ENCODE measurements around the gene TENM3. TPM values are rescaled to one million over a fixed set of nuclear protein-coding genes. Genes with fewer than 3 reads are reported as not detected.

The TENM3 gene
- total RNA-seq, 1 donor from 2014 or later: 11.0 TPM

DNA sequence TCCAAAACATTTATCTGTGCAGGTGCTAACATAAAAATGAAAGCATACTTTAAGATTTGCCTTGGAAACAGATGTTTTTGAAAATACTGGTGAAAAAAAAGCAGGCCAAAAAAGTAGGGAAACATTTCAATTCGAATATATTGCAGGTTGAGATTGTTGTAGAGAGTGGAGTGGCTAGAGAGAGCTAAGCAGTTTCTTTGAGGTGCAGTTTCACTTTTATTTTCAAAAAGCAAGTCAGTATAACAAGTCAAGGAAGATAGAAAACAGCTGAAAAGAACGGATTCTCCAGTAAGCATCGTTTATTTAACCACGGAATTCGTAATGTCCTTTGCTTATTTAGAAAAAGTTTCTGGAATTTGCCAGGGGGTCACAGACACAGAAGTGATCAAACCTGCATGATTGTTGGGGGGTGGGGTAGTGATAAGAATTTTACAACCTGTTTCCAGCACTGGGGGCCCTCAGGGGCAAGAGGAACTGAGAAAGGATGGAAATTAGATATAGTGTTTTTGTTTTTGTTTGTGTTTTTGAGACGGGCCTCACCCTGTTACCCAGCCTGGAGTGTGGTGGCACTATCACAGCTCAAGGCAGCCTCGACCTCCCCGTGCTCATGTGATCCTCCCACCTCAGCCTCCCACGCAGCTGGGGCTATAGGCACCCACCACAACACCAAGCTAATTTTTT lies 175.0 kb downstream of the TENM3 start:
- intact Hi-C loops (cut with DNase I): no loop called here
- Histone ChIP-seq H3K36me3 (no peaks in the 10 kb centered on the region), H3K9me3 (no peaks in the 10 kb centered on the region), H3K27ac (no peak overlapping the region), H3K27me3 (no peaks in the 10 kb centered on the region), H3K4me1 (no peaks in the 10 kb centered on the region), H3K4me3 (no peak overlapping the region)
- DNase-seq (ENCODE audit: extremely low spot score in 2 of 2): no peak
- TF ChIP-seq POLR2A (IDR thresholded peaks at IDR 0.05) (no peak), POLR2AphosphoS5 (IDR thresholded peaks at IDR 0.05; ENCODE audit: insufficient read depth in 1 of 2, low read depth in 1 of 2) (no peak)
- TF ChIP-seq, protein P1, sequence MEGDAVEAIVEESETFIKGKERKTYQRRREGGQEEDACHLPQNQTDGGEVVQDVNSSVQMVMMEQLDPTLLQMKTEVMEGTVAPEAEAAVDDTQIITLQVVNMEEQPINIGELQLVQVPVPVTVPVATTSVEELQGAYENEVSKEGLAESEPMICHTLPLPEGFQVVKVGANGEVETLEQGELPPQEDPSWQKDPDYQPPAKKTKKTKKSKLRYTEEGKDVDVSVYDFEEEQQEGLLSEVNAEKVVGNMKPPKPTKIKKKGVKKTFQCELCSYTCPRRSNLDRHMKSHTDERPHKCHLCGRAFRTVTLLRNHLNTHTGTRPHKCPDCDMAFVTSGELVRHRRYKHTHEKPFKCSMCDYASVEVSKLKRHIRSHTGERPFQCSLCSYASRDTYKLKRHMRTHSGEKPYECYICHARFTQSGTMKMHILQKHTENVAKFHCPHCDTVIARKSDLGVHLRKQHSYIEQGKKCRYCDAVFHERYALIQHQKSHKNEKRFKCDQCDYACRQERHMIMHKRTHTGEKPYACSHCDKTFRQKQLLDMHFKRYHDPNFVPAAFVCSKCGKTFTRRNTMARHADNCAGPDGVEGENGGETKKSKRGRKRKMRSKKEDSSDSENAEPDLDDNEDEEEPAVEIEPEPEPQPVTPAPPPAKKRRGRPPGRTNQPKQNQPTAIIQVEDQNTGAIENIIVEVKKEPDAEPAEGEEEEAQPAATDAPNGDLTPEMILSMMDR (IDR thresholded peaks at IDR 0.05): no peak

DNA sequence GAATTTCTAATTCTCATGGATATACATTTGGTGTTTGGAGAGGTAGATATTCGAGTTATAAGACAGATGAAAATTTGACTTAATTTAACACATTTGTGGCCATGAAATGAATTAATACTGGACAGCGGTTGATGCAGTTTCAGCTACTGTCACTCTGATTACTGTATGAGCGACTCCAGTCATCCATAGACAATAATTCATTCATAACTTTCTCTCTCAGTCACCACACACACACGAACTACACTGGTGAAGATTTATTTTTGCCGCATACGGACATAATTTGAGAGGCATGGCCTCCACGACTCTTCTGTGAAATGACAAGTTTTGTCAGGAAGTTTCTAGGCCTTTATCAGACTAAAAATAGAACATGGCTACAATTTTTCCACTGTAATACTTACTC lies 177.0 kb downstream of the TENM3 start:
- Histone ChIP-seq H3K27ac (no peak overlapping the region), H3K4me1 (no peaks in the 10 kb centered on the region), H3K9me3 (no peaks in the 10 kb centered on the region), H3K27me3 (no peaks in the 10 kb centered on the region), H3K4me3 (no peak overlapping the region), H3K36me3 (no peaks in the 10 kb centered on the region)
- no peak for DNase-seq (ENCODE audit: extremely low spot score in 2 of 2)
- intact Hi-C loops (cut with DNase I): no loop called here
- TF ChIP-seq POLR2AphosphoS5 (IDR thresholded peaks at IDR 0.05; ENCODE audit: insufficient read depth in 1 of 2, low read depth in 1 of 2) (no peak), POLR2A (IDR thresholded peaks at IDR 0.05) (no peak)
- TF ChIP-seq, protein P1 (IDR thresholded peaks at IDR 0.05): no peak

- no peaks in the 10 kb centered on the region for H3K4me1 ChIP-seq
- no peak for DNase-seq (ENCODE audit: extremely low spot score in 2 of 2)
- H3K27ac ChIP-seq: no peak overlapping the region
- H3K36me3 ChIP-seq: no peaks in the 10 kb centered on the region
- no peaks in the 10 kb centered on the region for H3K9me3 ChIP-seq
- no peak overlapping the region for H3K4me3 ChIP-seq
- no peaks in the 10 kb centered on the region for H3K27me3 ChIP-seq
- no peak for TF ChIP-seq POLR2AphosphoS5 (IDR thresholded peaks at IDR 0.05; ENCODE audit: insufficient read depth in 1 of 2, low read depth in 1 of 2)
- TF ChIP-seq, protein P1 (IDR thresholded peaks at IDR 0.05): no peak
- TF ChIP-seq POLR2A (IDR thresholded peaks at IDR 0.05): no peak
- intact Hi-C loops (cut with DNase I): no loop called here
These were observed 178.6 kb downstream of the TENM3 start for GRCh38 chr4:182421753-182422152.

GRCh38 chr4:182425302-182425701 lies 182.1 kb downstream of the TENM3 start:
- TF ChIP-seq POLR2AphosphoS5 (IDR thresholded peaks at IDR 0.05; ENCODE audit: insufficient read depth in 1 of 2, low read depth in 1 of 2): no peak
- TF ChIP-seq POLR2A (IDR thresholded peaks at IDR 0.05): no peak
- TF ChIP-seq, protein P1 (IDR thresholded peaks at IDR 0.05): no peak
- Histone ChIP-seq H3K27me3 (no peaks in the 10 kb centered on the region), H3K27ac (no peak overlapping the region), H3K4me1 (no peaks in the 10 kb centered on the region), H3K4me3 (no peak overlapping the region), H3K36me3 (no peaks in the 10 kb centered on the region), H3K9me3 (no peaks in the 10 kb centered on the region)
- DNase-seq (ENCODE audit: extremely low spot score in 2 of 2): no peak
- intact Hi-C loops (cut with DNase I): no loop called here

DNA sequence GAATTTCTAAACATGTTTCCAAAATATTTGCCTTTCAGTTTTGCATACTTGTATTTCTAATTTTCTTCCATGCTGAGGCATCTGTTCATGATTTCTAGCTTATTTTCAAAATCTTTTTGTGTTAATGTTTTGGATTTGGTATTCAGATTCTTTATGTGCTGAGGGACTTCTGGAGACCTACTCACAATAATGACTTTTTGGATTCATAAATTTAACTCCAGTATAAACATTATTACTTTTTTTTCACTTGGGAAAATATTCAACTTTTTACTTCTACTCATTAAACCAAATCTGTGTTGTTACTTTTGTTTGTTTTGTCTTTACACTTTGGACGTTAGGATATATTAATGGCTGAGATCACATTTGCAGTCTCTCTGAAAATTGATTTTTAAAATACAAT lies 183.7 kb downstream of the TENM3 start:
- H3K9me3 ChIP-seq: no peaks in the 10 kb centered on the region
- no peak overlapping the region for H3K4me3 ChIP-seq
- no peak overlapping the region for H3K27ac ChIP-seq
- TF ChIP-seq, protein P1 (IDR thresholded peaks at IDR 0.05): no peak
- TF ChIP-seq POLR2A (IDR thresholded peaks at IDR 0.05) (no peak), POLR2AphosphoS5 (IDR thresholded peaks at IDR 0.05; ENCODE audit: insufficient read depth in 1 of 2, low read depth in 1 of 2) (no peak)
- intact Hi-C loops (cut with DNase I): no loop called here
- no peaks in the 10 kb centered on the region for H3K36me3 ChIP-seq
- no peak for DNase-seq (ENCODE audit: extremely low spot score in 2 of 2)
- H3K27me3 ChIP-seq: no peaks in the 10 kb centered on the region
- H3K4me1 ChIP-seq: no peaks in the 10 kb centered on the region

All from vagina (tissue), 2 donors.